Upper lobe of left lung (tissue), 6 donors: Measurements from ENCODE around the gene CACNG1. TPM values are rescaled to one million over a fixed set of nuclear protein-coding genes. Genes with fewer than 3 reads are reported as not detected.

Experiments used
- ATAC-seq, 2 donors: fragments of 200-7000 bp; cut with Tn5 transposase; one replicate each; pipeline ENCODE4 v1.9.1; 2022; ENCODE audit warnings: mild to moderate bottlenecking in 2 of 2, moderate library complexity in 2 of 2; ENCODE audit not compliant: low FRiP score in 2 of 2
- DNase-seq, 2 donors: peaks; one replicate each; pipeline ENCODE4 v3.0.0-alpha.2; 2019 to 2020
- H3K27ac ChIP-seq, 4 donors: fragments of 200-600 bp; sonication (generic); one replicate each; pipeline ENCODE4 v1.5.1; 2016 to 2019
- H3K27me3 ChIP-seq, 4 donors: fragments of 200-600 bp; sonication (generic); one replicate each; pipeline ENCODE4 v1.5.1; 2017 to 2019
- H3K36me3 ChIP-seq, 4 donors: fragments of 200-600 bp; sonication (generic); one replicate each; pipeline ENCODE4 v1.5.1; 2016 to 2019
- H3K4me1 ChIP-seq, 4 donors: fragments of 200-600 bp; sonication (generic); one replicate each; pipeline ENCODE4 v1.5.1; 2018 to 2019
- H3K4me3 ChIP-seq, 4 donors: fragments of 200-600 bp; sonication (generic); one replicate each; pipeline ENCODE4 v1.5.1; 2017 to 2019; ENCODE audit warnings: mild to moderate bottlenecking in 2 of 4, moderate library complexity in 1 of 4
- H3K9me3 ChIP-seq, 4 donors: fragments of 200-600 bp; sonication (generic); one replicate each; pipeline ENCODE4 v1.5.1; 2018 to 2019
- CTCF ChIP-seq, 6 experiments: fragments of 450-650 bp in 4 of 6; fragments of 200-600 bp in 2 of 6; sonication (generic) in 2 of 6; IDR thresholded peaks; one replicate each; pipeline ENCODE4 v1.5.1; 2016 to 2019; ENCODE audit warnings: antibody characterized with exemption in 6 of 6
- EP300 ChIP-seq, 4 donors: sonication (generic); formaldehyde crosslinking; IDR thresholded peaks; one replicate each; pipeline ENCODE4 v1.5.1; 2017; ENCODE audit warnings: antibody characterized with exemption in 4 of 4, control low read depth in 2 of 4
- POLR2A ChIP-seq, 4 donors: fragments of 450-650 bp; IDR thresholded peaks; one replicate each; pipeline ENCODE4 v1.5.1; 2016 to 2017; ENCODE audit warnings: antibody characterized with exemption in 4 of 4, mild to moderate bottlenecking in 2 of 4
- POLR2AphosphoS5 ChIP-seq, 2 donors: sonication (generic); formaldehyde crosslinking; IDR thresholded peaks; one replicate each; pipeline ENCODE4 v1.5.1; 2017; ENCODE audit warnings: antibody characterized with exemption in 2 of 2
- WGBS, 2 donors: methylation state at CpG; one replicate each; pipeline ENCODE4 v1.1.5; 2017 to 2018; 5-methylcytosine and 5-hydroxymethylcytosine counted together
- total RNA-seq, 6 donors: library from RNA; depleted of rRNA in 4 of 6; stranded (reverse); fragments of >200 nt in 4 of 6; gene quantifications; one replicate each; pipeline versions ENCODE4 v1.1.0 to v1.2.1, GENCODE V29; 2016 to 2021
- donor health status: DM: no; HTN: no; CAD: no; lungs with moderate emphysema.
- donor health status: DM: no; HTN: yes; CAD: no; lungs with severe emphysema.

CACNG1 gene
- total RNA-seq, 6 donors from 2014 or later: 0.61 TPM; not detected in 5

- DNase-seq (no peak), ATAC-seq (no peak)
- Histone ChIP-seq H3K4me3 (no peak overlapping the region), H3K4me1 (no peaks in the 10 kb centered on the region), H3K36me3 (no peaks in the 10 kb centered on the region), H3K9me3 (peaks cover 10 to 18% (median 12%) of the 10 kb centered on the region in 4 donors), H3K27ac (no peak overlapping the region), H3K27me3 (no peaks in the 10 kb centered on the region)
- TF ChIP-seq CTCF (IDR thresholded peaks at IDR 0.05): no peak
- TF ChIP-seq POLR2A (IDR thresholded peaks at IDR 0.05): no peak
- no peak for TF ChIP-seq EP300 (IDR thresholded peaks at IDR 0.05)
- TF ChIP-seq POLR2AphosphoS5 (IDR thresholded peaks at IDR 0.05): no peak
- 91 to 92% methylated on average over 5 to 9 of the region's 9 CpGs for WGBS, 2 donors
Measured at GRCh38 chr17:67053438-67054000, 9.2 kb downstream of the CACNG1 start.

GRCh38 chr17:67054011-67054591 lies 9.7 kb downstream of the CACNG1 start:
- Histone ChIP-seq H3K36me3 (no peaks in the 10 kb centered on the region), H3K4me3 (no peak overlapping the region), H3K9me3 (peaks cover 5 to 12% (median 7%) of the 10 kb centered on the region in 4 donors), H3K27ac (no peak overlapping the region), H3K4me1 (no peaks in the 10 kb centered on the region), H3K27me3 (no peaks in the 10 kb centered on the region)
- no peak for TF ChIP-seq POLR2AphosphoS5 (IDR thresholded peaks at IDR 0.05)
- TF ChIP-seq POLR2A (IDR thresholded peaks at IDR 0.05): no peak
- no peak for TF ChIP-seq EP300 (IDR thresholded peaks at IDR 0.05)
- TF ChIP-seq CTCF (IDR thresholded peaks at IDR 0.05): no peak
- 87 to 88% methylated on average over 4 to 19 of the region's 19 CpGs for WGBS, 2 donors
- no peak for DNase-seq
- no peak for ATAC-seq

GRCh38 chr17:67054608-67055007 lies 10.3 kb downstream of the CACNG1 start:
- TF ChIP-seq EP300 (IDR thresholded peaks at IDR 0.05) (no peak), POLR2A (IDR thresholded peaks at IDR 0.05) (no peak), CTCF (IDR thresholded peaks at IDR 0.05) (no peak), POLR2AphosphoS5 (IDR thresholded peaks at IDR 0.05) (no peak)
- H3K27me3 ChIP-seq: no peaks in the 10 kb centered on the region
- no peaks in the 10 kb centered on the region for H3K4me1 ChIP-seq
- WGBS, 2 donors: 76 to 96% methylated on average over 3 to 5 of the region's 5 CpGs
- no peaks in the 10 kb centered on the region for H3K36me3 ChIP-seq
- ATAC-seq (no peak), DNase-seq (no peak)
- H3K4me3 ChIP-seq: no peak overlapping the region
- H3K9me3 ChIP-seq: peaks cover 0 to 7% (median 2%) of the 10 kb centered on the region in 4 donors
- no peak overlapping the region for H3K27ac ChIP-seq

- peak in 1 of 2 donors; percentile 59 for DNase-seq
- 91 to 94% methylated on average over 11 to 19 of the region's 19 CpGs for WGBS, 2 donors
- no peak for ATAC-seq
Measured at GRCh38 chr17:67055041-67055443, 10.7 kb downstream of the CACNG1 start.

More at GRCh38 chr17:67055041-67055443, 10.7 kb downstream of the CACNG1 start:
- Histone ChIP-seq H3K36me3 (no peaks in the 10 kb centered on the region), H3K27me3 (no peaks in the 10 kb centered on the region), H3K4me3 (no peak overlapping the region), H3K9me3 (peaks cover 0 to 3% (median under 1%) of the 10 kb centered on the region in 4 donors), H3K4me1 (no peaks in the 10 kb centered on the region), H3K27ac (no peak overlapping the region)
- TF ChIP-seq EP300 (IDR thresholded peaks at IDR 0.05) (no peak), CTCF (IDR thresholded peaks at IDR 0.05) (no peak), POLR2A (IDR thresholded peaks at IDR 0.05) (no peak), POLR2AphosphoS5 (IDR thresholded peaks at IDR 0.05) (no peak)
